ENCODE results near the gene PDE4D. TPM values are rescaled to one million over a fixed set of nuclear protein-coding genes. Genes with fewer than 3 reads are reported as not detected.

The PDE4D gene
- total RNA-seq, 1 donor from 2014 or later: 6.8 TPM

GRCh38 chr5:59624898-59625297, 268.6 kb downstream of the PDE4D start:
- no peak for TF ChIP-seq CTCF (IDR thresholded peaks at IDR 0.05; ENCODE audit: insufficient read depth, low read length, severe bottlenecking)
- DNase-seq (ENCODE audit: low read depth): no peak
- H3K36me3 ChIP-seq (ENCODE audit: control insufficient read depth, insufficient read depth, low read length): no peaks in the 10 kb centered on the region
- no peak overlapping the region for H3K4me3 ChIP-seq (ENCODE audit: low read depth, low read length)
- FAIRE-seq: no peak
- no peaks in the 10 kb centered on the region for H3K27me3 ChIP-seq (ENCODE audit: control insufficient read depth, insufficient read depth, low read length)

- Histone ChIP-seq H3K4me3 (ENCODE audit: low read depth, low read length) (no peak overlapping the region), H3K36me3 (ENCODE audit: control insufficient read depth, insufficient read depth, low read length) (no peaks in the 10 kb centered on the region), H3K27me3 (ENCODE audit: control insufficient read depth, insufficient read depth, low read length) (no peaks in the 10 kb centered on the region)
- TF ChIP-seq CTCF (IDR thresholded peaks at IDR 0.05; ENCODE audit: insufficient read depth, low read length, severe bottlenecking): no peak
- DNase-seq (ENCODE audit: low read depth): no peak
- FAIRE-seq: no peak
Measured at GRCh38 chr5:59622848-59623247, 270.7 kb downstream of the PDE4D start.

GRCh38 chr5:59621477-59621876, 272.0 kb downstream of the PDE4D start:
- no peaks in the 10 kb centered on the region for H3K27me3 ChIP-seq (ENCODE audit: control insufficient read depth, insufficient read depth, low read length)
- no peak for TF ChIP-seq CTCF (IDR thresholded peaks at IDR 0.05; ENCODE audit: insufficient read depth, low read length, severe bottlenecking)
- no peak for DNase-seq (ENCODE audit: low read depth)
- no peak for FAIRE-seq
- H3K4me3 ChIP-seq (ENCODE audit: low read depth, low read length): no peak overlapping the region
- no peaks in the 10 kb centered on the region for H3K36me3 ChIP-seq (ENCODE audit: control insufficient read depth, insufficient read depth, low read length)

GRCh38 chr5:59620535-59621212, 272.9 kb downstream of the PDE4D start:
- DNase-seq (ENCODE audit: low read depth) (no peak), FAIRE-seq (no peak)
- TF ChIP-seq CTCF (IDR thresholded peaks at IDR 0.05; ENCODE audit: insufficient read depth, low read length, severe bottlenecking): no peak
- no peaks in the 10 kb centered on the region for H3K36me3 ChIP-seq (ENCODE audit: control insufficient read depth, insufficient read depth, low read length)
- H3K4me3 ChIP-seq (ENCODE audit: low read depth, low read length): no peak overlapping the region
- H3K27me3 ChIP-seq (ENCODE audit: control insufficient read depth, insufficient read depth, low read length): no peaks in the 10 kb centered on the region

GRCh38 chr5:59618644-59619043, 274.9 kb downstream of the PDE4D start:
- FAIRE-seq (no peak), DNase-seq (ENCODE audit: low read depth) (no peak)
- no peak overlapping the region for H3K4me3 ChIP-seq (ENCODE audit: low read depth, low read length)
- TF ChIP-seq CTCF (IDR thresholded peaks at IDR 0.05; ENCODE audit: insufficient read depth, low read length, severe bottlenecking): no peak
- no peaks in the 10 kb centered on the region for H3K27me3 ChIP-seq (ENCODE audit: control insufficient read depth, insufficient read depth, low read length)
- no peaks in the 10 kb centered on the region for H3K36me3 ChIP-seq (ENCODE audit: control insufficient read depth, insufficient read depth, low read length)

All from bronchial epithelial cell (primary cell).